ENCODE measurements around the gene EBPL. TPM values are rescaled to one million over a fixed set of nuclear protein-coding genes. Genes with fewer than 3 reads are reported as not detected.

Gene EBPL
- polyA plus RNA-seq, 1 donor (not counting 4 experiments of a cell fraction or from before 2014, with no cell fraction given): 107 TPM

DNA sequence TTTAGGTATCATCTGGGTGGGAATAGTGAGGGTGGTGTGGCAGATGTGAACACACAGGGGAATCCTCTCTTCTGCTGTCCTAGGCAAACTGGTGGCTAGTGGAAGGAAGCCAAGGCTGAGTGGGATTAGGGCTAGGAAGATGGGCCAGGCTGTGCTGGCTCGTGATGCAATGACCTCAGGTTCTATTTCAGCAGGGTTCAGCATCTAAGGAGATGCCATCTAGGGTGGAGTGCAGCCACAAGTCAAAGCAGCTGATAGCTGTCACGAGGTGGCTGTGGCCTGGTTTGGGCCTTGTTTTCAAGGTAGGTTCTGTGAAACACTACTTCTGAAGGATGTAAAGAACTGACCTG lies 41.3 kb downstream of the EBPL start:
- no peak overlapping the region for H3K4me3 ChIP-seq (ENCODE audit: control insufficient read depth in 2 of 3, extremely low read depth in 1 of 3, insufficient read depth in 2 of 3, low read depth in 1 of 3, low read length in 3 of 3)
- no peak overlapping the region for H3K9ac ChIP-seq (ENCODE audit: control insufficient read depth, extremely low read depth, insufficient read depth, low read length)
- no peak overlapping the region for H3K27ac ChIP-seq (ENCODE audit: control insufficient read depth, insufficient read depth, low read length)
- no peaks in the 10 kb centered on the region for H3K9me1 ChIP-seq (ENCODE audit: control insufficient read depth, extremely low read depth, insufficient read depth, low read length)
- H3K79me2 ChIP-seq (ENCODE audit: control insufficient read depth, insufficient read depth, low read length): no peaks in the 10 kb centered on the region
- H3K4me2 ChIP-seq (ENCODE audit: control insufficient read depth, extremely low read depth, insufficient read depth, low read depth, low read length): no peak overlapping the region
- dilution Hi-C loops (cut with MboI; ENCODE audit: extremely low pct_ligation_motif_present, low sequenced_read_pairs): no loop called here
- no peaks in the 10 kb centered on the region for H3K4me1 ChIP-seq (ENCODE audit: control insufficient read depth, extremely low read depth, insufficient read depth, low read length)
- H3K36me3 ChIP-seq (ENCODE audit: control insufficient read depth in 2 of 2, extremely low read depth in 1 of 2, insufficient read depth in 2 of 2, low read length in 2 of 2): no peaks in the 10 kb centered on the region
- no peak for FAIRE-seq
- H3K9me3 ChIP-seq (ENCODE audit: control insufficient read depth, low read depth, low read length): no peaks in the 10 kb centered on the region
- DNase-seq (ENCODE audit: low read depth, low spot score): no peak
- H3K27me3 ChIP-seq (ENCODE audit: control insufficient read depth, extremely low read depth, insufficient read depth, low read length): no peaks in the 10 kb centered on the region
- TF ChIP-seq EZH2 (IDR thresholded peaks at IDR 0.05; ENCODE audit: low read length): no peak
- TF ChIP-seq CTCF (optimal IDR thresholded peaks at IDR 0.05 in 1 of 3, IDR thresholded peaks at IDR 0.05 in 1 of 3, conservative IDR thresholded peaks at IDR 0.05 in 1 of 3; ENCODE audit: extremely low read depth in 1 of 3, insufficient read depth in 2 of 3, low read length in 3 of 3): no peak
- H2AFZ ChIP-seq (ENCODE audit: control insufficient read depth, low read length): no peak overlapping the region
- H4K20me1 ChIP-seq (ENCODE audit: control insufficient read depth, extremely low read depth, insufficient read depth, low read length): no peaks in the 10 kb centered on the region

DNA sequence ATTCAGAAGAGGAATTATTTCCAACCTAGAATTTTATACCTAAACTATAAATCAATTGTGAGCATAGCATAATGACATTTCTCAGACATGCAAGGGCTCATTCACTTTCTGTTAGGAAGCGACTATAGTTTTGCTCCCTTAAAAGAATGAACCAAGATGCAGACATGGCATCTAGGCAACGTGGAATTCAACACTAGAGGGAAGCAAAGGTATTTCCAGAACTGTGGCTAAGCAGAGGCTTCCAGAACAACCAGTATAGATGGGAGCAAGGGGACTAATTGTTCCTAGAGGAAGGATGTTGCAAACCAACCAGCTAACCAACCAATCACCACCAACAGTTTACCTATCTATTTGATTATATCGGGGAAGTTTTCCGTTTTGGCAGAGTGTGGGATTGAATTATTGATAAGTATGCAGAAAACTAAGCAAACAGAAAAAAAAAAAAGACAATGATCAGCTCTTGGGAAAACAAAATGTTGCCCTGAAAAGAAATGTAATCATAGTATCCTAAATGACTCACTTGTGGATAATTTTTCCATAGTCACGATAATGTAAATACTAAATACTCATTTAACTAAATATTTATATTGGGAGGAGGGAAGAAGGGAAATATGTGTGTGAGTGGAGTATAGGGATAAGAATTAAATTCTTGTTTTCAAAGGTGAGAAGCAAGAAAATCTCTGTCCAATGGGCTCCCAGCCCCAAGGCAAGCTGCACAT lies 41.9 kb downstream of the EBPL start:
- Histone ChIP-seq H3K4me1 (ENCODE audit: control insufficient read depth, extremely low read depth, insufficient read depth, low read length) (no peaks in the 10 kb centered on the region), H3K9me3 (ENCODE audit: control insufficient read depth, low read depth, low read length) (no peaks in the 10 kb centered on the region), H2AFZ (ENCODE audit: control insufficient read depth, low read length) (no peak overlapping the region), H3K4me3 (ENCODE audit: control insufficient read depth in 2 of 3, extremely low read depth in 1 of 3, insufficient read depth in 2 of 3, low read depth in 1 of 3, low read length in 3 of 3) (no peak overlapping the region), H3K36me3 (ENCODE audit: control insufficient read depth in 2 of 2, extremely low read depth in 1 of 2, insufficient read depth in 2 of 2, low read length in 2 of 2) (no peaks in the 10 kb centered on the region), H4K20me1 (ENCODE audit: control insufficient read depth, extremely low read depth, insufficient read depth, low read length) (no peaks in the 10 kb centered on the region), H3K79me2 (ENCODE audit: control insufficient read depth, insufficient read depth, low read length) (no peaks in the 10 kb centered on the region), H3K9ac (ENCODE audit: control insufficient read depth, extremely low read depth, insufficient read depth, low read length) (no peak overlapping the region), H3K9me1 (ENCODE audit: control insufficient read depth, extremely low read depth, insufficient read depth, low read length) (no peaks in the 10 kb centered on the region), H3K4me2 (ENCODE audit: control insufficient read depth, extremely low read depth, insufficient read depth, low read depth, low read length) (no peak overlapping the region), H3K27ac (ENCODE audit: control insufficient read depth, insufficient read depth, low read length) (no peak overlapping the region), H3K27me3 (ENCODE audit: control insufficient read depth, extremely low read depth, insufficient read depth, low read length) (no peaks in the 10 kb centered on the region)
- dilution Hi-C loops (cut with MboI; ENCODE audit: extremely low pct_ligation_motif_present, low sequenced_read_pairs): no loop called here
- FAIRE-seq: peak; percentile 62
- peak; percentile 15 for DNase-seq (ENCODE audit: low read depth, low spot score)
- TF ChIP-seq EZH2 (IDR thresholded peaks at IDR 0.05; ENCODE audit: low read length) (no peak), CTCF (optimal IDR thresholded peaks at IDR 0.05 in 1 of 3, IDR thresholded peaks at IDR 0.05 in 1 of 3, conservative IDR thresholded peaks at IDR 0.05 in 1 of 3; ENCODE audit: extremely low read depth in 1 of 3, insufficient read depth in 2 of 3, low read length in 3 of 3) (peak; percentile 31 to 36 (median 33))
